ENCODE measurements around the gene APCDD1L. TPM values are rescaled to one million over a fixed set of nuclear protein-coding genes. Genes with fewer than 3 reads are reported as not detected.

The APCDD1L gene
- total RNA-seq, 4 donors from 2014 or later: not detected

DNA sequence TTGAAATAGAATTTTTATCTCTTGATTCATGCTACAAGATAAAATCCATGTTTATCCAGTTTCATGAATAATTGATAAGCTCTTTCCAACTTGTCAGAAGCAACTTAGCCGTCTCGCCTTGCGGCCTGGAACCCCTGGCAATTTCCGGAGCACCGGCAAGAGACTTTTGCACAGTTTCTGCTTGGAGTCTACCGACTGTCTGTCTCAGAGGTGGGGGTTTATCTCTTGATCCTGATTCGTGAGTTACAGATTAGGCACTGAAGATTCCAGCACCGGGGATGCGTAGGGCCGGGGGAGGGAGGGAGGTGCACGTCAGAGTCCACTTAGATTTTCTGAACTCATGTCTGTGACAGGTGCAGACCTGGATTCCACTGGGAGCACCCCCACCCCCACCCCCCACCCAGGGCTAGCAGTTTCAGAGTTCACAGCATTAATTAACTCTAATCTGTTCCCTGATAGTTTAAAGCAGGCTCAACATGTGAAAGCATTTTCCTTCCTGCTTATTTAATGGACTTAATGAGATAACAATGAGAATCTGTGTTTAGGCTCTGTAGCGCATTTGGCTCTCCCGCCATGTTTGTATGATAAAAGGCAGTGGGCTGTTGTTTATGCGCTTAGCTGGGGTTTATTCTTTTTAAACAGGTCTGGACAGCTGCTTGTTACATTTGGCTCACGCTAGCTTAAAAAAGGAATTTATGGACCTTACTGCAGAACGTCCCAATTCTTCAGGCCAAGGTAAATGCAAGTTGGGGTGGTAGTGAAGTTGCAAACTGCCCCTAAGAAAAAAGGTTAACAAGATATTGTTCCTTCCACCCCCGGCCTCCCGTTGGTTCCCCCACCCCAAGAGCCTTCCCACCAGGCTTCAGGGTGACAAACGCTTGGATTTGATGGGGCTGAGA lies 8.1 kb upstream of the APCDD1L start:
- H3K4me3 ChIP-seq: no peak overlapping the region
- H3K4me1 ChIP-seq: no peaks in the 10 kb centered on the region
- no peak for DNase-seq
- no peaks in the 10 kb centered on the region for H3K36me3 ChIP-seq
- H3K9me3 ChIP-seq: peaks cover 0 to 6% (median 0%) of the 10 kb centered on the region in 4 donors
- TF ChIP-seq POLR2A (IDR thresholded peaks at IDR 0.05): no peak
- TF ChIP-seq CTCF (IDR thresholded peaks at IDR 0.05): no peak
- H3K27ac ChIP-seq: no peak overlapping the region
- no peaks in the 10 kb centered on the region for H3K27me3 ChIP-seq

DNA sequence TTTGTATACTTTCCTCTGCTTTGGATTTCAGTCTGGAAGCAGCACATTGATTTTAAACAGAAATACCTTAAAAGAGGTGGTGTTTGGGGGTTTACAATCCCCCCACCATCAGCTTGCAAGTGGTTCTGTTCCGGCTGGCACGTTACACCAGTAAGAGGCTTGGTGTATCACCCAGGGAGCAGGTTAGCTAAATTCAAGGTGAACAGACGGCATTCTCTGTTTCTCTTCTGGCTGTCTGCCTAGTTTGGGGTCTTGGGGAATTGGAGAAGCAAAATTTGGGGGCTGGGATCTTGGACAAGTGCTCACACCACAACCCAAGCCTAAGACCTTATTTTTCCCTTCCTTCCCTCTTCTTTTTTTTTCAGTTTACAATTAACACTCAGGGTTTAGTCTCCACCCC lies 7.5 kb upstream of the APCDD1L start:
- no peak overlapping the region for H3K27ac ChIP-seq
- no peak for DNase-seq

GRCh38 chr20:58521763-58522162 lies 6.6 kb upstream of the APCDD1L start:
- Histone ChIP-seq H3K36me3 (no peaks in the 10 kb centered on the region), H3K4me1 (no peaks in the 10 kb centered on the region), H3K27ac (no peak overlapping the region), H3K27me3 (no peaks in the 10 kb centered on the region), H3K9me3 (no peaks in the 10 kb centered on the region), H3K4me3 (no peak overlapping the region)
- DNase-seq: no peak
- TF ChIP-seq POLR2A (IDR thresholded peaks at IDR 0.05) (no peak), CTCF (IDR thresholded peaks at IDR 0.05) (no peak)

More for the DNA sequence above, 7.5 kb upstream of the APCDD1L start:
- H3K9me3 ChIP-seq: peaks cover 0 to 6% (median 0%) of the 10 kb centered on the region in 4 donors
- no peaks in the 10 kb centered on the region for H3K27me3 ChIP-seq
- TF ChIP-seq POLR2A (IDR thresholded peaks at IDR 0.05): no peak
- no peak for TF ChIP-seq CTCF (IDR thresholded peaks at IDR 0.05)
- H3K4me1 ChIP-seq: no peaks in the 10 kb centered on the region
- no peak overlapping the region for H3K4me3 ChIP-seq
- H3K36me3 ChIP-seq: no peaks in the 10 kb centered on the region

GRCh38 chr20:58519940-58520712 lies 4.9 kb upstream of the APCDD1L start:
- Histone ChIP-seq H3K36me3 (no peaks in the 10 kb centered on the region), H3K9me3 (no peaks in the 10 kb centered on the region), H3K27me3 (no peaks in the 10 kb centered on the region), H3K4me1 (no peaks in the 10 kb centered on the region), H3K27ac (no peak overlapping the region), H3K4me3 (no peak overlapping the region)
- no peak for DNase-seq
- TF ChIP-seq POLR2A (IDR thresholded peaks at IDR 0.05) (no peak), CTCF (IDR thresholded peaks at IDR 0.05) (no peak)

- H3K4me3 ChIP-seq: no peak overlapping the region
- H3K27me3 ChIP-seq: peaks cover 0 to 6% of the 10 kb centered on the region in 2 donors
- H3K36me3 ChIP-seq: no peaks in the 10 kb centered on the region
- H3K9me3 ChIP-seq: no peaks in the 10 kb centered on the region
- no peak overlapping the region for H3K27ac ChIP-seq
- no peaks in the 10 kb centered on the region for H3K4me1 ChIP-seq
- DNase-seq: no peak
- TF ChIP-seq POLR2A (IDR thresholded peaks at IDR 0.05): no peak
- TF ChIP-seq CTCF (IDR thresholded peaks at IDR 0.05): no peak
Measured at GRCh38 chr20:58518896-58519593, 3.8 kb upstream of the APCDD1L start.

All from Peyer's patch (tissue), 4 donors.